Ishikawa (cell line): ENCODE measurements around the gene CAB39.

Experiments used
- CEBPB ChIP-seq: IDR thresholded peaks from 2 replicates; pipeline ENCODE4 v1.6.1; 2012
- EP300 ChIP-seq: IDR thresholded peaks from 2 replicates; pipeline ENCODE4 v1.6.1; 2012; ENCODE audit warnings: borderline replicate concordance
- MAX ChIP-seq: IDR thresholded peaks from 2 replicates; pipeline ENCODE4 v1.6.1; 2012
- RAD21 ChIP-seq: IDR thresholded peaks from 2 replicates; pipeline ENCODE4 v1.6.1; 2012; ENCODE audit warnings: low read depth
- TAF1 ChIP-seq: IDR thresholded peaks from 2 replicates; pipeline ENCODE4 v1.6.1; 2012; ENCODE audit warnings: low read depth, mild to moderate bottlenecking
- TCF12 ChIP-seq: IDR thresholded peaks from 2 replicates; pipeline ENCODE4 v1.6.1; 2012; ENCODE audit warnings: low read depth
- TEAD4 ChIP-seq: IDR thresholded peaks from 2 replicates; pipeline ENCODE4 v1.6.1; 2012
- USF1 ChIP-seq: IDR thresholded peaks from 2 replicates; pipeline ENCODE4 v1.6.1; 2012
- YY1 ChIP-seq: IDR thresholded peaks from 2 replicates; pipeline ENCODE4 v1.6.1; 2012; ENCODE audit warnings: low read depth
- ZBTB7A ChIP-seq: IDR thresholded peaks from 2 replicates; pipeline ENCODE4 v1.6.1; 2012; ENCODE audit warnings: low read depth

DNA sequence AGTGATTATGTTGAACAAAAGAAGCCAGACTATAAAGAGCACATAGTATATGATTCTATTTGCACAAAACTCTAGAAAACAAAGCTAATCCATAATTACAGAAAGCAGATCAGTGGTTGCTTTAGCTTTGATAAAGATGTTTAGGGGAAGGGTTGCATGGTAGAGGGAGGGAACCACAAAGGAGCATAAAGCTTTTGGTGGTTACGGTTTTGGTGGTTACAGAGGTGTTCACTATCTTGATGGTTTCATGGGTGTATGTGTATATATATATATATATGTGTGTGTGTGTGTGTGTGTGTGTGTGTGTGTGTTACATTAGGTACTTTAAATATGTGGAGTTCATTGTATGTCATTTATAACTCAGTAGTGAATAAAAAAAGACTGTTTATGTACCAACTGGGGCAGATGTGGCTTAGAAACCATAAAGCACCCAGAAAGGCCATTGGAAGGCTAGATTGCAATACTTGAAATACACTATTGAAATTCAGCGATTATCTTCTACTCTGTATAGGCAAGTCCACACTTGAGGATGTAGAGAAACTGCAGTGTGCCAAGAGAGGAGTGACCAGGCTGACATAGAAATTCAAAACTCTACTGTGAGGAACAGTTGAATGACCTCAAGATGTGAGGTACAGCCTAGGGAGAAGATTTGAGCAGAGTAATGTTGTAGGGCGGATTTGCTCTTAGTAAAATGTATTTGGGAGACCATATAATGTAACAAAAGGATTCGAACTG is 60.6 kb downstream of the CAB39 start:
- no peak for TF ChIP-seq YY1
- no peak for TF ChIP-seq USF1
- no peak for TF ChIP-seq EP300
- TF ChIP-seq RAD21: no peak
- TF ChIP-seq TEAD4: no peak
- TF ChIP-seq CEBPB: no peak
- no peak for TF ChIP-seq MAX
- no peak for TF ChIP-seq TAF1
- TF ChIP-seq TCF12: no peak
- no peak for TF ChIP-seq ZBTB7A
